GM11168 (cell line): ENCODE measurements around the gene GALNT15.

Experiments
- in situ Hi-C: fragments of 300-500 bp; cut with MboI; formaldehyde crosslinking; loops from one replicate; pipeline ENCODE4 v1.12.0; 2022; ENCODE audit warnings: low sequenced_read_pairs; ENCODE audit not compliant: unreplicated experiment

The GALNT15 gene

GRCh38 chr3:16216373-16216935, 42.0 kb downstream of the GALNT15 start:
- in situ Hi-C loops: no loop called here

DNA sequence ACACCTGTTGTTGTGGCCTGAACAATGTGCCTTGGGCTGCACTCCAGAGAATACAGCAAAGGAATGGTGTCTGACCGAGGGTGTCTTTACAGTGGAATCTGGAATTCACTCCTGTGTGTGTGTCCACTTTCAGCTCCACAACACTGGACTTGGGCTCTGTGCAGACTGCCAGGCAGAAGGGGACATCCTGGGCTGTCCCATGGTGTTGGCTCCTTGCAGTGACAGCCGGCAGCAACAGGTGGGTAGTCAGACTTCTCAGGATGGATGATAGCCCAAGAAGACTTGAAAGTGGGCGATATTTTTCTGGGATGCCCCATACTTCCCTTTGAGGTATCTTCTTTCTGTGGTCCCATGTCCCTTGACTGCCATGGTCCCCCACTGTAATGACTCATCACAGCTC, 45.3 kb downstream of the GALNT15 start:
- in situ Hi-C loops: no loop called here

DNA sequence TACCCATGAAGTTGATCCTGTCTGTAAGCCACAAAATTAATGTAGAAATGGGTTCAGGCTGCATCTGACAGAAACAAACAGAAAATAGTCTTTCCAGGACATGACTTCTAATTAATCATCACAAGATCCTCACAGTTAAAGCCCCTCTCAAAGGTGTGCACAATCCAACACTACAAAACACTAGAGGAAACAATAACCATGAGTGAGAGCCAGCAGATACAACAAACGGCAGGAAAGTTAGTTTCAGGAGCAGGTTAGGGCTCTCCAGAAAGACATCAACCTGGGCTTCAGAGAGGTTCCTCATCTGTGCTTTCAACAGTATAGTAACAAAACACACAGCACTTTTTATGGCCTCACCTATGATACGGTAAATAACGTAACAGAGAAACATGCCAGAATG, 47.5 kb downstream of the GALNT15 start:
- in situ Hi-C loops: no loop called here

- in situ Hi-C loops: no loop called here
Observed at GRCh38 chr3:16222547-16222946, 48.1 kb downstream of the GALNT15 start.

- in situ Hi-C loops: no loop called here
Observed at GRCh38 chr3:16224325-16224724, 49.8 kb downstream of the GALNT15 start.

DNA sequence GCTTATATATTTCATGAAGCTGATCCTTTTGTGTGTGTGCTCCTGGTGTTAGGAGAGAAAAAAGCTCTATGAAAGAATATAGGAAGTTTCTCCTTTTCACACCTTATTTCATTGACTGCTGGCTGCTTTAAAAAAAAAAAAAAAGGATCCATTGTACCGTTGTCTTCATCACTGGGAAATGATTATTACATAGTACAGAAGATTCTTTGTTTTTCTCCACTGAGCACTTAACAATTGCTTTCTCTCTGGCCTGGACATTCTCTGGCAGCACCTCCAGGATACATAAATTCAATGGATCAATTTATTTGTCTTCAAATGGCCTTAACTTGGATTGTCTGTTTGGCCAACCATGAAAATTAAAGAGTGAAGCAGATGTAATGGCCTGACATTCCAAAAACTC, 53.1 kb downstream of the GALNT15 start:
- in situ Hi-C loops: no loop called here

DNA sequence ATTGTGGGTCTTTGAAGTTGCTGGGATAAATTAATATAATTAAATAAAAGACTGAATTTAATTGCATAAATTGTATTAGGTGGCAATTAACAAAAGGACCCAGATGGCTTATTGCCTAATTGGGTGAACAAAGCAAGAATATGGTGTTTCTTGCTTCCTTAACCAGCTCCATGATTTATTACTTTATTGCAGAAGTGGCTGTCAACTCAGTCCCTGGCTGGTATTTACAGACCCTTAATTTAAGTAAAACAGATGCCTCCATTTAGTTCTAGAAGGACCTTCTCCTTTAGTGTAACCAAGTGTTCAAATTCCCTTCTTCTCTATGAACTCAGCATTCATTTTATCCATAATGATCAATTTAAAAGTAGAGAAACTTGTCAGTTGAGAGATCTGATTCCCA, 55.2 kb downstream of the GALNT15 start:
- in situ Hi-C loops: no loop called here

DNA sequence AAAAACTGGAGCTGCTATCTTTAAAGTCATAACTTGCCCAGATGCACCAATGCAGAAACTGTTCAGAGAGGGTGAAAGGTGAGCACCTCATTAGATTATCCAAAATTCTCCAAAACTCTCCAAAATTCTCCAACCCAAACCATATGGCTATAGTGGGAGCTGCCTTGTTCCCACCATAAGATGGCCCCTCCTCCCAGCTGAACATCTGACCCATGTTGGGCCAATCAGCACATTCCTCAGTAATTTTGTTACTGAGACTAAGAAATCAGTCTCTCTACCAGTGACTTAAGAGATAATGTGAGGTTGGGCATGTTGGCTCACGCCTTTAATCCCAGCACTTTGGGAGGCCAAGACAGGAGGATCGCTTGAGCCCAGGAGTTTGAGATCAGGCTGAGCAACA, 57.5 kb downstream of the GALNT15 start:
- in situ Hi-C loops: no loop called here

- in situ Hi-C loops: no loop called here
Observed at GRCh38 chr3:16233806-16234205, 59.3 kb downstream of the GALNT15 start.

DNA sequence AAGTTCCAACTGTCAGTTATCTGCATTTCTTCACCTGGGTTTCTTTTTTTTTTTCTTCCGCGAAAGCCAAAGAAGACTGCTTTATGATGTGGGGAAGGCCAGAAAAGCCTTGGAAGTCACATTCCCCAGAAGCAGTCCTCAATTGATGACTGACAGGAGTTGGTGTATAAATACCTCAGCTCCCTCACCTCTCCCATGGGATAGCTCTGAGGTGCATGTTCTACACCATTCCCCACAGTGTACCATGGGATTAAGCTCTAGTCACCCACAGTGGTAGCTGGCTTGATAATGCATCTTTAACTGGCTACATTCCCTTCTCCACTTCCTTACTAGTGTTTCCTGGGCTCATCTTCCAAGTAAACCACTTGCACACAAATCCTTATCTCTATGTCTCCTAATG, 59.8 kb downstream of the GALNT15 start:
- in situ Hi-C loops: no loop called here

DNA sequence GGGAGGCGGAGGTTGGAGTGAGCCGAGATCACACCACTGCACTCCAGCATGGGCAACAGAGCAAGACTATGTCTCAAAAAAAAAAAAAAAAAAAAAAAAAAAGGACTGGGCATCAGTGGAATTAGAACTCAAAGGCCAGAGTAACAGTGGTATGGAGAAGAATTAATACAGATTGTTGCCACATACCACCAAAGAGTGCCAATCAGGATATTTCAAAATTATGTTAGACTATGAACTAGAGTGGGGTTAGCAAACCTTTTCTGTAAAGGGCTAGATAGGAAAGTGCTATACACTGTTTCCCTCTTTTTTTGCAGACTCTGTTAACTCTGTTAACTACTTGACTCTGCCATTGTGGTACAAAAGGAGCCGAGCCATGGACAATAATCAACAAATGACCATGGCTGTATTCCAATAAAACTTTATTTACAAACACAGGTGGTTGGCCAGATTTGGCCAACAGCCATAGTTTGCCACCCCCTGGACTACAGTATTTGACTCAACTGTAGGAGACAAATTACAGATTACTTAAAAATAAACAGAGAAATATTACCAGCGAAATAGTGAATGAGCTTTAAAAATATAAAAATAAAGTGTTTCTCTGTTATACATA, 61.7 kb downstream of the GALNT15 start:
- in situ Hi-C loops: no loop called here

- in situ Hi-C loops: no loop called here
Observed at GRCh38 chr3:16236856-16237393, 62.4 kb downstream of the GALNT15 start.

DNA sequence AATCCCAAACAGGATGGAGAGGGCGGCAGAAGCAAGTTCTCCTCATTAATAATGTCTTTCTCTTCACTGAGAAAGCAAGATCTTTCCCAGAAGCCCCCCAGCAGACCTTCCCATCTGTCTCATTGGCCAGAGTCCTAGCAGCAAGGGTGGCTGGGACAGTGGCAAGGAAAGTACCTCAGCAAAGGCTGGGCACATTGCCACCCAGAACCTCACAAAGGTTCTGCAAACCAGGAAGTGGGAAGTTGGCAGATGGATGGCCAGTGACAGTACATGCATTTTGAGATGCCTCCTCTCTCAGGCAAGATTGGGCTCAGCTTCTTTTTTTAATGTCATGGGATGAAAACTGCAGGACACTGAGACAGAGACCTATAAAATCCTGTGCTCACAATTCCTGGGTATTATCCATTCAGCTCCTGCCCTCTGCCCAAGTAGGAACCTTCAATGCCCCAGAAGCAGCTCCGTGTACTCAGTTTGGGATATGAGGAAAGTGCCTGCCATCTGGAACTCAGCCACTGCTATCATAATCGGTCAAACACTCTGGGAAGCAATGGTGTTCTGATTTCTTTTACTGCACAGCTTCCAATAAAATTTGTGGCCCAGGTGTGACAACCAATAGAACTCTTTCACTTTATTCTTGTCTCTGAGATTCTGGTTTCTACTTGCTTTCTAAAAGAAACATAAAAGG, 64.7 kb downstream of the GALNT15 start:
- in situ Hi-C loops: no loop called here

DNA sequence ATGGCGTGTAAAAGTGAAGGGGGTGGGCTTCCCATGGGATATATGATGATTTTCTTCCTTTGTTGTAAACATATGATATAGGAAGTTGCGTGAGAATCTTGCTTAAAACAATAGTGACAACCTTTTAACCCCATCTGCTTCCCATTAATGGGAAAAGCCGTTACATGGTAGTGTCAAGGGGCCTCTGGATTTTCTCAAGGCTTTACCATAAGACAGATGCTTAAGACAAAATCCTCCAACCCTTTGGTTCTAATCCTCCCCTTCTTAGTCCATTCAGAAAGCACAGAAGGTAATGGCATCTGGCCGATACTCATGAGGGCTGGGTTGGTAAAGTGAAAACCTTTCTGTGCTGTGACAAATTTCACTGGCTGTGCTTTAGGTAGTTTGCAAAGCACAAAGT, 65.3 kb downstream of the GALNT15 start:
- in situ Hi-C loops: no loop called here

GRCh38 chr3:16240229-16241023, 65.9 kb downstream of the GALNT15 start:
- in situ Hi-C loops: no loop called here

GRCh38 chr3:16241225-16241624, 66.7 kb downstream of the GALNT15 start:
- in situ Hi-C loops: no loop called here

- in situ Hi-C loops: no loop called here
Observed at GRCh38 chr3:16242177-16242576, 67.7 kb downstream of the GALNT15 start.

GRCh38 chr3:16243706-16244490, 69.4 kb downstream of the GALNT15 start:
- in situ Hi-C loops: no loop called here

GRCh38 chr3:16245609-16246008, 71.1 kb downstream of the GALNT15 start:
- in situ Hi-C loops: no loop called here
